Erythroblast (primary cell): ENCODE results near the gene RASGRP3.

Experiments
- GATA1 ChIP-seq: IDR thresholded peaks from 2 replicates; pipeline ENCODE4 v1.6.1; 2011; ENCODE audit warnings: low read depth, mild to moderate bottlenecking, control low read depth, low read length, moderate library complexity
- POLR2A ChIP-seq: IDR thresholded peaks from 2 replicates; pipeline ENCODE4 v1.6.1; 2011; ENCODE audit warnings: mild to moderate bottlenecking, low read length

DNA sequence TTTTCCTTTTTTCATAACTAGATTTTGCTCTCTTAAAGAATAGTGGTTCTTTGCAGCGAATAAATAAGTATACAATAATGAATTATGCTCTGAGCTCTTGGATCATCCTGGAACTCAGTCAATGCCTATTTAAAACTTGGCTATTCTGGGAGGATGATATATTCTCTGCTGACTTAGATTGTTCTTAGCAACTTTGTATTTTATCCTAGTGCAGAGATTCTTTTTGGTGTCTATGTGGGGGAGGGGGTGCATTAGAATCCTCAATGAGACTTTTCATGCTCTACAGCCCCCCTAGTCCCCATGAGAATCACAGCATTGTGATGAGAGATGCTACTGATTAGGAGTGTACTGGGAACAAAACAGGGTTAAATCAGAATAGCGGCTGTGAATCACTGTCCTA lies 131.5 kb downstream of the RASGRP3 start:
- no peak for TF ChIP-seq POLR2A
- TF ChIP-seq GATA1 = no peak
